SU-DHL-6 (cell line): ENCODE data around the gene XPO6.

Experiments
- H2AFZ ChIP-seq: fragments of 200-600 bp; sonication (generic); 2 replicates; pipeline ENCODE4 v1.6.1; 2014; ENCODE audit warnings: low read depth, mild to moderate bottlenecking, moderate library complexity, mixed read lengths, antibody characterized with exemption, low read length; ENCODE audit not compliant: severe bottlenecking
- H3F3A ChIP-seq: fragments of 200-600 bp; shearing (Covaris generic); 2 replicates; pipeline ENCODE4 v1.6.0; 2016; ENCODE audit warnings: antibody characterized with exemption, mild to moderate bottlenecking; ENCODE audit not compliant: insufficient read depth
- H3K27ac ChIP-seq: fragments of 200-600 bp; sonication (generic); 2 replicates; pipeline ENCODE4 v1.5.1; 2016; ENCODE audit warnings: low read depth, mild to moderate bottlenecking, low read length, moderate library complexity, mixed read lengths
- H3K27me3 ChIP-seq: fragments of 200-600 bp; sonication (generic), shearing (Covaris generic); 2 replicates; pipeline ENCODE4 v1.6.0; 2014; ENCODE audit warnings: mild to moderate bottlenecking, low read length
- H3K36me3 ChIP-seq: fragments of 200-600 bp; sonication (generic); 2 replicates; pipeline ENCODE4 v1.6.1; 2014; ENCODE audit warnings: mild to moderate bottlenecking, low read length, mixed read lengths
- H3K4me2 ChIP-seq: fragments of 300-600, 200-600 bp; shearing (Covaris generic), sonication (generic); 2 replicates; pipeline ENCODE4 v1.6.0; 2014; ENCODE audit warnings: low read length, low read depth, mild to moderate bottlenecking; ENCODE audit not compliant: poor library complexity, severe bottlenecking
- H3K4me3 ChIP-seq: fragments of 200-600 bp; sonication (generic); 2 replicates; pipeline ENCODE4 v1.5.1; 2014; ENCODE audit warnings: antibody characterized with exemption, low read length, mild to moderate bottlenecking, mixed read lengths; ENCODE audit not compliant: insufficient read depth, poor library complexity, severe bottlenecking
- H3K79me2 ChIP-seq: fragments of 200-600 bp; sonication (generic); 2 replicates; pipeline ENCODE4 v1.6.1; 2014; ENCODE audit warnings: mild to moderate bottlenecking, low read length, moderate library complexity; ENCODE audit not compliant: insufficient read depth
- H3K9ac ChIP-seq: fragments of 200-600 bp; sonication (generic); 2 replicates; pipeline ENCODE4 v1.7.0; 2014; ENCODE audit warnings: mild to moderate bottlenecking, low read length
- H3K9me2 ChIP-seq: fragments of 200-600 bp; sonication (generic); replicated peaks from 2 replicates; pipeline ENCODE4 v1.6.1; 2014; ENCODE audit warnings: low read length; ENCODE audit not compliant: insufficient read depth
- H3K9me3 ChIP-seq: fragments of 200-600 bp; sonication (generic); 2 replicates; pipeline ENCODE4 v1.6.1; 2014; ENCODE audit warnings: low read length, mixed read lengths; ENCODE audit not compliant: insufficient read depth
- H4K20me1 ChIP-seq: fragments of 200-600 bp; sonication (generic); 2 replicates; pipeline ENCODE4 v1.6.1; 2014; ENCODE audit warnings: low read depth, mild to moderate bottlenecking, antibody characterized with exemption, low read length, moderate library complexity, mixed read lengths
- CTCF ChIP-seq: fragments of 200-600 bp; sonication (generic); IDR thresholded peaks from one replicate; pipeline ENCODE4 v1.5.1; 2017; ENCODE audit warnings: antibody characterized with exemption, mild to moderate bottlenecking, low read length, moderate library complexity; ENCODE audit not compliant: insufficient read depth, poor library complexity, severe bottlenecking
- EZH2phosphoT487 ChIP-seq: fragments of 200-600 bp; sonication (generic), shearing (Covaris generic); conservative IDR thresholded peaks from 2 replicates; pipeline ENCODE4 v1.6.1; 2018; ENCODE audit warnings: mild to moderate bottlenecking, antibody characterized with exemption, low read length, moderate library complexity, mixed read lengths

Gene XPO6

GRCh38 chr16:28126684-28127620, 84.8 kb downstream of the XPO6 start:
- 0 out of 2 replicates have a peak, but pooled peaks cover 5% of the 10 kb centered on the region for H3K36me3 ChIP-seq

DNA sequence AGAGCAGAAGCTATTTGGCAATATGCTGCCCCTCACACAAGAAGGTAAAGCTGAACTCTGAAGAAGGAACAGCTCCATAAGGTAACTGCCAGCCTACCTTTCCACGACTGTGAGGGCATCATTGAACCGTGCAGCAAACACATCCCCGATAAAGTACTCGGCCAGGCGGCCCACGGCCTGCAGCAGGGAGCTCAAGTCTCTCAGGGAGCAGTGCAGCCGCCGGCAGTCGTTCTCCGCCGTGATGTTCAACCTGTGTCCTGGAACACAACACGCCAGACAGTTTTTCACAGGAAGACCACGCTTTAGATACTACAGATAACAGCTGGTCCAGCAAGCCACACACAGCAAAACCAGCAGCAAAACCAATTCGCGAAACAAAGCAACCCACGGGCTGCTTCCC, 86.2 kb downstream of the XPO6 start:
- peaks cover 16% of the 10 kb centered on the region; the same call in 1 of the 2 replicates for H3K36me3 ChIP-seq
- H3K9me2 ChIP-seq = no peaks in the 10 kb centered on the region
- no peak for TF ChIP-seq EZH2phosphoT487
- no peak for TF ChIP-seq CTCF
- no peak overlapping the region for H3K4me3 ChIP-seq
- H2AFZ ChIP-seq = no peak overlapping the region
- no peak overlapping the region for H3K27ac ChIP-seq
- H3K9ac ChIP-seq = no peak overlapping the region
- H4K20me1 ChIP-seq = no peaks in the 10 kb centered on the region
- no peak overlapping the region for H3K4me2 ChIP-seq
- H3F3A ChIP-seq = no peaks in the 10 kb centered on the region
- no peaks in the 10 kb centered on the region for H3K9me3 ChIP-seq
- H3K27me3 ChIP-seq = no peaks in the 10 kb centered on the region
- no peaks in the 10 kb centered on the region for H3K79me2 ChIP-seq

More at GRCh38 chr16:28126684-28127620, 84.8 kb downstream of the XPO6 start:
- Histone ChIP-seq H3K9ac (no peak overlapping the region), H3K27me3 (no peaks in the 10 kb centered on the region), H3K27ac (no peak overlapping the region), H3K79me2 (no peaks in the 10 kb centered on the region), H4K20me1 (no peaks in the 10 kb centered on the region), H3K9me3 (no peaks in the 10 kb centered on the region), H3K4me2 (no peak overlapping the region), H3K9me2 (no peaks in the 10 kb centered on the region), H3K4me3 (no peak overlapping the region), H3F3A (no peaks in the 10 kb centered on the region), H2AFZ (no peak overlapping the region)
- TF ChIP-seq CTCF (no peak), EZH2phosphoT487 (no peak)

- H3F3A ChIP-seq = no peaks in the 10 kb centered on the region
- no peak overlapping the region for H3K4me2 ChIP-seq
- no peak overlapping the region for H3K9ac ChIP-seq
- no peak overlapping the region for H3K27ac ChIP-seq
- H2AFZ ChIP-seq = no peak overlapping the region
- TF ChIP-seq EZH2phosphoT487 (no peak), CTCF (no peak)
- H4K20me1 ChIP-seq = no peaks in the 10 kb centered on the region
- no peaks in the 10 kb centered on the region for H3K79me2 ChIP-seq
- peaks cover 24% of the 10 kb centered on the region; the same call in 1 of the 2 replicates for H3K36me3 ChIP-seq
- no peaks in the 10 kb centered on the region for H3K9me2 ChIP-seq
- H3K4me3 ChIP-seq = no peak overlapping the region
- no peaks in the 10 kb centered on the region for H3K27me3 ChIP-seq
- no peaks in the 10 kb centered on the region for H3K9me3 ChIP-seq
These were observed 90.2 kb downstream of the XPO6 start for GRCh38 chr16:28121527-28121926.
